Measurements from ENCODE around the gene LTB4R.

- no peak for TF ChIP-seq CREB5 (CRISPR knock-in tag; IDR thresholded peaks at IDR 0.05; ENCODE audit: low read depth)
- TF ChIP-seq, protein P1, sequence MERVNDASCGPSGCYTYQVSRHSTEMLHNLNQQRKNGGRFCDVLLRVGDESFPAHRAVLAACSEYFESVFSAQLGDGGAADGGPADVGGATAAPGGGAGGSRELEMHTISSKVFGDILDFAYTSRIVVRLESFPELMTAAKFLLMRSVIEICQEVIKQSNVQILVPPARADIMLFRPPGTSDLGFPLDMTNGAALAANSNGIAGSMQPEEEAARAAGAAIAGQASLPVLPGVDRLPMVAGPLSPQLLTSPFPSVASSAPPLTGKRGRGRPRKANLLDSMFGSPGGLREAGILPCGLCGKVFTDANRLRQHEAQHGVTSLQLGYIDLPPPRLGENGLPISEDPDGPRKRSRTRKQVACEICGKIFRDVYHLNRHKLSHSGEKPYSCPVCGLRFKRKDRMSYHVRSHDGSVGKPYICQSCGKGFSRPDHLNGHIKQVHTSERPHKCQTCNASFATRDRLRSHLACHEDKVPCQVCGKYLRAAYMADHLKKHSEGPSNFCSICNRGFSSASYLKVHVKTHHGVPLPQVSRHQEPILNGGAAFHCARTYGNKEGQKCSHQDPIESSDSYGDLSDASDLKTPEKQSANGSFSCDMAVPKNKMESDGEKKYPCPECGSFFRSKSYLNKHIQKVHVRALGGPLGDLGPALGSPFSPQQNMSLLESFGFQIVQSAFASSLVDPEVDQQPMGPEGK (CRISPR knock-in tag; IDR thresholded peaks at IDR 0.05; ENCODE audit: borderline replicate concordance), result no peak
- TF ChIP-seq SNAI2 (CRISPR knock-in tag; IDR thresholded peaks at IDR 0.05), result no peak
- TF ChIP-seq ZNF8 (CRISPR knock-in tag; IDR thresholded peaks at IDR 0.05), result no peak
- no peak for TF ChIP-seq ZFP3 (CRISPR knock-in tag; IDR thresholded peaks at IDR 0.05)
- TF ChIP-seq ISL1 (CRISPR knock-in tag; IDR thresholded peaks at IDR 0.05), result no peak
- TF ChIP-seq ZC3H10 (CRISPR knock-in tag; IDR thresholded peaks at IDR 0.05), result no peak
- no peak for TF ChIP-seq ZFP30 (CRISPR knock-in tag; IDR thresholded peaks at IDR 0.05)
- TF ChIP-seq OSR1 (CRISPR knock-in tag; IDR thresholded peaks at IDR 0.05), result no peak
- TF ChIP-seq, protein P2, sequence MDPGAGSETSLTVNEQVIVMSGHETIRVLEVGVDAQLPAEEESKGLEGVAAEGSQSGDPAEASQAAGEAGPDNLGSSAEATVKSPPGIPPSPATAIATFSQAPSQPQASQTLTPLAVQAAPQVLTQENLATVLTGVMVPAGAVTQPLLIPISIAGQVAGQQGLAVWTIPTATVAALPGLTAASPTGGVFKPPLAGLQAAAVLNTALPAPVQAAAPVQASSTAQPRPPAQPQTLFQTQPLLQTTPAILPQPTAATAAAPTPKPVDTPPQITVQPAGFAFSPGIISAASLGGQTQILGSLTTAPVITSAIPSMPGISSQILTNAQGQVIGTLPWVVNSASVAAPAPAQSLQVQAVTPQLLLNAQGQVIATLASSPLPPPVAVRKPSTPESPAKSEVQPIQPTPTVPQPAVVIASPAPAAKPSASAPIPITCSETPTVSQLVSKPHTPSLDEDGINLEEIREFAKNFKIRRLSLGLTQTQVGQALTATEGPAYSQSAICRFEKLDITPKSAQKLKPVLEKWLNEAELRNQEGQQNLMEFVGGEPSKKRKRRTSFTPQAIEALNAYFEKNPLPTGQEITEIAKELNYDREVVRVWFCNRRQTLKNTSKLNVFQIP (CRISPR knock-in tag; IDR thresholded peaks at IDR 0.05; ENCODE audit: borderline replicate concordance, low read depth), result no peak
These were observed 40.7 kb upstream of the LTB4R start for GRCh38 chr14:24270537-24271133.

Data from SK-N-SH treated with all-trans-retinoic acid at 6 μM for 48 hours (cell line).